ENCODE results near the gene CCDC60.

DNA sequence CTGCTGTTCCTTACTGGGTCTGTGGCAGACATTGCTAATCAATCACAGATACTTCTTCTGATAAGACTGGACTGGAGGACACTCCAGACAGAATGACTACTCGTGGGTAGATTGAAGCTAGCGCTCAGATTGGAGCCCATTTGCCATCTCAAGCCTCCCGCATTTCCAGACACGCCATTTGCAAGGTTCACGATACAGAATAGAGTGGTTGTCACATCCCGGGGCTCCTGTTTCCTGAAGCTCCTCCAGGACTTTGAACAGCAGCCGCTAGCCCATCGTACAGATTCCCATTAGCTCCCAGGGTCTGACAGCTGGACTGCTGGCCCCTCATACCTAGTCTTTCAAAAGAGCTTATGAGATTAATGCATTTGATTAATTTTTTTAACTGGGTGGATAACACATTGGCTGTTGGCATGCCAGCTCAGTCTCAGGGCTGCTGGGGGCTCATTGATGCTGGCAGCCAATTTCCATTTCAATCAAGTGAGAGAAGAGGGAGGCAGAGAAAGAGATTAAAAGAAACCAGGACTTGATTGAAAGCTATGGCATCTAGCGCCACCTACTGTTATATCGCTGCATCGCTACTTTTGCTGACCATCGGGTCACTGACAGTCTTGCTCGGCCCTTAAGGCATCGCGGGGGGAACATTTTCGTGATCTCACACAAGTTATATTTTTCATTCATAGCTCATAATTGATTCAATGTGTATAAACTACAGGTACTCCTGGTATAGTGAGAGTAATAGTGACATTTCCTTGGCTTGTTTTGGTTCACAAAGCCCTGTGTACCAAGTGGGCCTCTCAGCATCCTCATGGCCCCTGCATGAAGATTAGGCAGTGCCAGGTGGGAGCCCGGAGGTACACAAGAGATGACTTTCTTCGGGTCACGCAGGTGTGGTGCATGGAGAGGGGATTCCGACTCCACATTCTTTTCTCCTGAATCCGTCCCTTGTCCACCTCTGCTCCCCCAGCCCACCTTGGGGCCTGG is 78.6 kb downstream of the CCDC60 start:
- TF ChIP-seq, protein P1, sequence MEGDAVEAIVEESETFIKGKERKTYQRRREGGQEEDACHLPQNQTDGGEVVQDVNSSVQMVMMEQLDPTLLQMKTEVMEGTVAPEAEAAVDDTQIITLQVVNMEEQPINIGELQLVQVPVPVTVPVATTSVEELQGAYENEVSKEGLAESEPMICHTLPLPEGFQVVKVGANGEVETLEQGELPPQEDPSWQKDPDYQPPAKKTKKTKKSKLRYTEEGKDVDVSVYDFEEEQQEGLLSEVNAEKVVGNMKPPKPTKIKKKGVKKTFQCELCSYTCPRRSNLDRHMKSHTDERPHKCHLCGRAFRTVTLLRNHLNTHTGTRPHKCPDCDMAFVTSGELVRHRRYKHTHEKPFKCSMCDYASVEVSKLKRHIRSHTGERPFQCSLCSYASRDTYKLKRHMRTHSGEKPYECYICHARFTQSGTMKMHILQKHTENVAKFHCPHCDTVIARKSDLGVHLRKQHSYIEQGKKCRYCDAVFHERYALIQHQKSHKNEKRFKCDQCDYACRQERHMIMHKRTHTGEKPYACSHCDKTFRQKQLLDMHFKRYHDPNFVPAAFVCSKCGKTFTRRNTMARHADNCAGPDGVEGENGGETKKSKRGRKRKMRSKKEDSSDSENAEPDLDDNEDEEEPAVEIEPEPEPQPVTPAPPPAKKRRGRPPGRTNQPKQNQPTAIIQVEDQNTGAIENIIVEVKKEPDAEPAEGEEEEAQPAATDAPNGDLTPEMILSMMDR (IDR thresholded peaks at IDR 0.05; ENCODE audit: low read depth, low read length, poor library complexity, severe bottlenecking), result peak; percentile 92
- TF ChIP-seq EZH2phosphoT487 (IDR thresholded peaks at IDR 0.05; ENCODE audit: borderline replicate concordance, low read length), result no peak

All from DOHH2 (cell line).